Sigmoid colon (tissue), 3 donors: ENCODE results near the gene ADAMTS19.

Experiments
- CTCF ChIP-seq, 4 experiments: fragments of 450-650 bp in 3 of 4; fragments of 200-600 bp in 1 of 4; IDR thresholded peaks; one replicate each; pipeline ENCODE4 v1.5.1; 2016 to 2019; ENCODE audit warnings: antibody characterized with exemption in 4 of 4, mild to moderate bottlenecking in 3 of 4, moderate library complexity in 2 of 4
- POLR2A ChIP-seq, 2 donors: fragments of 450-650 bp; IDR thresholded peaks; one replicate each; pipeline ENCODE4 v1.6.1; 2016; ENCODE audit warnings: antibody characterized with exemption in 2 of 2, mild to moderate bottlenecking in 2 of 2, moderate library complexity in 2 of 2

GRCh38 chr5:129766798-129767197, 306.7 kb downstream of the ADAMTS19 start:
- TF ChIP-seq CTCF (IDR thresholded peaks at IDR 0.05) (no peak), POLR2A (IDR thresholded peaks at IDR 0.05) (no peak)
